Ovary (tissue), 9 donors: Measurements from ENCODE around the gene RAET1E. TPM values are rescaled to one million over a fixed set of nuclear protein-coding genes. Genes with fewer than 3 reads are reported as not detected.
A peak's percentile ranks its signal among the peaks of the same experiment; 100 is the strongest.
"Not testable (repeated sequence)": the region's sequence is repeated elsewhere in the genome, so short reads cannot be mapped to it uniquely, and the experiment has no call there.

Source experiments
- DNase-seq, 5 donors: peaks; one replicate each; pipeline ENCODE4 v3.0.0-alpha.2; 2019 to 2020
- H3K27ac ChIP-seq, 2 donors: fragments of 200-600 bp; one replicate each; pipeline versions ENCODE4 v1.5.1 to v1.8.0; 2019 to 2022
- H3K27me3 ChIP-seq: fragments of 200-600 bp; one replicate; pipeline ENCODE4 v1.8.0; 2022
- H3K36me3 ChIP-seq: fragments of 200-600 bp; sonication (generic); one replicate; pipeline ENCODE4 v1.5.1; 2019
- H3K4me1 ChIP-seq: one replicate; pipeline ENCODE4 v1.8.1; 2013; ENCODE audit warnings: mild to moderate bottlenecking, moderate library complexity; ENCODE audit not compliant: insufficient read depth
- H3K4me3 ChIP-seq: fragments of 200-600 bp; sonication (generic); one replicate; pipeline ENCODE4 v1.5.1; 2017
- H3K9me3 ChIP-seq, 2 donors: fragments of 200-600 bp in 1 of 2; sonication (generic) in 1 of 2; one replicate each; pipeline versions ENCODE4 v1.5.1 to v1.8.1; 2013 to 2019; ENCODE audit warnings: mild to moderate bottlenecking in 1 of 2, moderate library complexity in 1 of 2
- EP300 ChIP-seq: sonication (generic); formaldehyde crosslinking; IDR thresholded peaks from one replicate; pipeline ENCODE4 v1.6.1; 2017; ENCODE audit warnings: antibody characterized with exemption
- POLR2A ChIP-seq: fragments of 450-650 bp; IDR thresholded peaks from one replicate; pipeline ENCODE4 v1.6.1; 2017; ENCODE audit warnings: antibody characterized with exemption, mild to moderate bottlenecking, moderate library complexity
- WGBS, 3 donors: extraction: QIAGEN DNeasy Blood & Tissue Kit in 1 of 3; methylation state at CpG; one replicate each; pipeline versions ENCODE4 v1.1.5 to v1.1.7; 2013 to 2017; 5-methylcytosine and 5-hydroxymethylcytosine counted together
- intact Hi-C, 4 donors: fragments of 100-400 bp; cut with DNase I; formaldehyde crosslinking; loops; one replicate each; pipeline versions ENCODE4 v1.11.0 to v1.15.1; 2022 to 2023
- polyA plus RNA-seq, 2 donors: library from polyadenylated mRNA; stranded (reverse); fragments of 200-250 nt in 1 of 2; fragments of 350-450 nt in 1 of 2; fragmentation: Illumina TruSeq in 1 of 2; extraction: RNeasy Lipid Tissue Mini Kit (QIAGEN cat#74804) in 1 of 2; gene quantifications; one replicate each; pipeline ENCODE4 v1.2.3, GENCODE V29; 2013 to 2014
- total RNA-seq, 7 donors: library from RNA; depleted of rRNA in 2 of 7; stranded (reverse); fragments of >200 nt in 2 of 7; fragmentation: NEBNext Ultra II Directional in 3 of 7; extraction: Animal tissue kit (Norgen Biotek cat#: 25700) in 3 of 7; gene quantifications; one replicate each; pipeline versions ENCODE4 v1.1.0 to v1.2.4, GENCODE V29; 2016 to 2023
- TF ChIP-seq, protein P1 (sequence below), 3 donors: fragments of 450-650 bp in 2 of 3; fragments of 200-600 bp in 1 of 3; IDR thresholded peaks; one replicate each; pipeline versions ENCODE4 v1.5.1 to v1.8.0; 2016 to 2022; ENCODE audit warnings: antibody characterized with exemption in 3 of 3, mild to moderate bottlenecking in 1 of 3
- donor health status: DM: no; HTN: no; CAD: no; lungs with moderate emphysema.
- donor health status: DM: no; HTN: no; CAD: no.
- donor health status: Bipolar disorder and iron deficiency.
- donor health status: DM: yes; HTN: yes; CAD: no.
- donor health status: DM: no; HTN: no; CAD: no.
- donor health status: DM: yes; HTN: yes; CAD: no.

The RAET1E gene
- total and polyA plus RNA-seq, 9 donors: 0.11 to 0.69 (median 0.22) TPM; not detected in 3

GRCh38 chr6:149913085-149913484, 15.2 kb upstream of the RAET1E start:
- Histone ChIP-seq H3K27ac (no peak overlapping the region), H3K27me3 (no peaks in the 10 kb centered on the region), H3K36me3 (no peaks in the 10 kb centered on the region), H3K9me3 (no peaks in the 10 kb centered on the region), H3K4me1 (no peaks in the 10 kb centered on the region), H3K4me3 (no peak overlapping the region)
- intact Hi-C loops: no loop called here
- no peak for DNase-seq
- 67 to 82% (median 68%) methylated on average over 2 of the region's 2 CpGs for WGBS, 3 donors
- TF ChIP-seq EP300 (no peak), POLR2A (no peak)
- TF ChIP-seq, protein P1, sequence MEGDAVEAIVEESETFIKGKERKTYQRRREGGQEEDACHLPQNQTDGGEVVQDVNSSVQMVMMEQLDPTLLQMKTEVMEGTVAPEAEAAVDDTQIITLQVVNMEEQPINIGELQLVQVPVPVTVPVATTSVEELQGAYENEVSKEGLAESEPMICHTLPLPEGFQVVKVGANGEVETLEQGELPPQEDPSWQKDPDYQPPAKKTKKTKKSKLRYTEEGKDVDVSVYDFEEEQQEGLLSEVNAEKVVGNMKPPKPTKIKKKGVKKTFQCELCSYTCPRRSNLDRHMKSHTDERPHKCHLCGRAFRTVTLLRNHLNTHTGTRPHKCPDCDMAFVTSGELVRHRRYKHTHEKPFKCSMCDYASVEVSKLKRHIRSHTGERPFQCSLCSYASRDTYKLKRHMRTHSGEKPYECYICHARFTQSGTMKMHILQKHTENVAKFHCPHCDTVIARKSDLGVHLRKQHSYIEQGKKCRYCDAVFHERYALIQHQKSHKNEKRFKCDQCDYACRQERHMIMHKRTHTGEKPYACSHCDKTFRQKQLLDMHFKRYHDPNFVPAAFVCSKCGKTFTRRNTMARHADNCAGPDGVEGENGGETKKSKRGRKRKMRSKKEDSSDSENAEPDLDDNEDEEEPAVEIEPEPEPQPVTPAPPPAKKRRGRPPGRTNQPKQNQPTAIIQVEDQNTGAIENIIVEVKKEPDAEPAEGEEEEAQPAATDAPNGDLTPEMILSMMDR (IDR thresholded peaks at IDR 0.05): no peak

GRCh38 chr6:149912680-149913079, 14.8 kb upstream of the RAET1E start:
- H3K9me3 ChIP-seq, intact Hi-C loops, H3K27ac ChIP-seq, H3K36me3 ChIP-seq, H3K4me1 ChIP-seq, H3K4me3 ChIP-seq, H3K27me3 ChIP-seq: not testable (repeated sequence)
- peak in 1 of 5 donors; percentile 6 for DNase-seq
- WGBS, 3 donors: 74 to 84% (median 81%) methylated on average over 3 of the region's 3 CpGs

DNA sequence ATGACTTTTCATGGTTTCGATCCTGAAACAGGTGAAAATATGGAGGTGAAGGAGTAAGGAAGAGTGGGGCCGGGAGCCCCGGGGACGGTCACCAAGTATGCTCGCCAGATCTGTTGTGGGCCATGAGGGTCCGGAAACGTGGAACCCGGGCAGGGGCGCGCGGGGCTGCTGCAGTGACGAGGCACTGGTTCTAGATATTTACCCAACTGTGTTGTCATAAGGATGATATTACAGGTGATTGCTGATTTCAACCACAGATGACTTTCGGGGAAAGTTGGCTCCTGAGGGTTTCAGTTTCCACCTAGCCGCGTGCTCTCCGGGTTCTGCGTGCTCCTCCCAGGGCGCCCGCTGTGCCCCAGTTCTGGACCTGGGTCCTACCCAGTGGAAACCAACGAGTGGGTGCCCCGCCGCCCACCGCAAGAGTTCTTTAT, 12.8 kb upstream of the RAET1E start:
- peak in 1 of 5 donors; percentile 16 for DNase-seq
- no peaks in the 10 kb centered on the region for H3K27me3 ChIP-seq
- H3K36me3 ChIP-seq: no peaks in the 10 kb centered on the region
- 95 to 96% (median 95%) methylated on average over 23 of the region's 23 CpGs for WGBS, 3 donors
- TF ChIP-seq EP300: no peak
- TF ChIP-seq, protein P1 (IDR thresholded peaks at IDR 0.05): no peak
- no peak for TF ChIP-seq POLR2A
- H3K4me1 ChIP-seq: no peaks in the 10 kb centered on the region
- H3K27ac ChIP-seq: no peak overlapping the region
- no peaks in the 10 kb centered on the region for H3K9me3 ChIP-seq
- H3K4me3 ChIP-seq: no peak overlapping the region
- intact Hi-C loops: no loop called here

- Histone ChIP-seq H3K36me3 (no peaks in the 10 kb centered on the region), H3K9me3 (no peaks in the 10 kb centered on the region), H3K27me3 (no peaks in the 10 kb centered on the region), H3K27ac (no peak overlapping the region), H3K4me1 (no peaks in the 10 kb centered on the region), H3K4me3 (no peak overlapping the region)
- TF ChIP-seq EP300: no peak
- no peak for TF ChIP-seq POLR2A
- TF ChIP-seq, protein P1 (IDR thresholded peaks at IDR 0.05): no peak
- WGBS, 3 donors: 86 to 92% (median 91%) methylated on average over 9 of the region's 9 CpGs
- intact Hi-C loops: no loop called here
- DNase-seq: peak in 1 of 5 donors; percentile 12
These were observed 12.0 kb upstream of the RAET1E start for GRCh38 chr6:149909701-149910470.

DNA sequence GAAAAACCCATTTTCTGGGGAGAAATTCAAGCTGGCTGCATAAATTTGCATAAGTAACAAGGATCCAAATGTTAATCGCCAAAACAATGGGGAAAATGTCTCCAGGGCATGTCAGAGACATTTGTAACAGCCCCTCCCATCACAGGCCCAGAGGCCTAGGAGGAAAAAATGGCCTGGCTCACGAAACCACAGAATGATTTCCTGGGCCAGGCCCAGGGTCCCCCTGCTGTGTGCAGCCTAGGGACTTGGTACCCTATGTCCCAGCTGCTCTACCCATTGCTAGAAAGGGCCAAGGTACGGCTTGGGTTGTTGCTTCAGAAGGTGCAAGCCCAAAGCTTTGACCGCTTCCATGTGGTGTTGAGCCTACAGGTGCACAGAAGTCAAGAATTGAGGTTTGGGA, 10.6 kb upstream of the RAET1E start:
- H3K36me3 ChIP-seq, H3K4me1 ChIP-seq, H3K4me3 ChIP-seq, H3K9me3 ChIP-seq, H3K27me3 ChIP-seq, H3K27ac ChIP-seq, intact Hi-C loops: not testable (repeated sequence)
- DNase-seq: peak in 1 of 5 donors; percentile 5
- WGBS, 3 donors: 74 to 81% (median 79%) methylated on average over 4 of the region's 4 CpGs
